Stimulated activated CD8-positive, alpha-beta memory T cell treated with anti-CD3 and anti-CD28 coated beads, Interleukin-4, amount 100 ng/mL, for 24 hours (primary cell): ENCODE measurements around the gene SIRT1.
"Not testable (repeated sequence)": the region's sequence is repeated elsewhere in the genome, so short reads cannot be mapped to it uniquely, and the experiment has no call there.

Experiments used
- DNase-seq: peaks from one replicate; pipeline ENCODE4 v3.0.0-alpha.2; 2020; ENCODE audit warnings: low read depth

Gene SIRT1

DNA sequence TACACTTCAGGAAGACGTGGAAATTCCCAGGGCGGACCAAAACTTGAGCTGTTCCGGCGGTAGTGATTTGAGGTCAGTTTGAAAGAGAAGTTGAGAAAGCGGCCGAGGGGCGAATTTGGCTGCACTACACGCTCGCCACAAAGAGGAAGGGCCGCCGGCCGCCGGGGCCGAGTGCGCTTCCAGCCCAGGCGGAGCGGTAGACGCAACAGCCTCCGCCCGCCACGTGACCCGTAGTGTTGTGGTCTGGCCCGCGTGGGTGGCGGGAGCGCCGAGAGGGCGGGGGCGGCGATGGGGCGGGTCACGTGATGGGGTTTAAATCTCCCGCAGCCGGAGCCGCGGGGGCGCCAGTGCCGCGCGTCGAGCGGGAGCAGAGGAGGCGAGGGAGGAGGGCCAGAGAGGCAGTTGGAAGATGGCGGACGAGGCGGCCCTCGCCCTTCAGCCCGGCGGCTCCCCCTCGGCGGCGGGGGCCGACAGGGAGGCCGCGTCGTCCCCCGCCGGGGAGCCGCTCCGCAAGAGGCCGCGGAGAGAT lies at the start of gene SIRT1:
Gene SIRT1 (plus strand): TSS at position 344 of the 529 bp plus-strand sequence. CDS start 66 bp downstream, at position 410.
- DNase-seq: peak; percentile 90

DNA sequence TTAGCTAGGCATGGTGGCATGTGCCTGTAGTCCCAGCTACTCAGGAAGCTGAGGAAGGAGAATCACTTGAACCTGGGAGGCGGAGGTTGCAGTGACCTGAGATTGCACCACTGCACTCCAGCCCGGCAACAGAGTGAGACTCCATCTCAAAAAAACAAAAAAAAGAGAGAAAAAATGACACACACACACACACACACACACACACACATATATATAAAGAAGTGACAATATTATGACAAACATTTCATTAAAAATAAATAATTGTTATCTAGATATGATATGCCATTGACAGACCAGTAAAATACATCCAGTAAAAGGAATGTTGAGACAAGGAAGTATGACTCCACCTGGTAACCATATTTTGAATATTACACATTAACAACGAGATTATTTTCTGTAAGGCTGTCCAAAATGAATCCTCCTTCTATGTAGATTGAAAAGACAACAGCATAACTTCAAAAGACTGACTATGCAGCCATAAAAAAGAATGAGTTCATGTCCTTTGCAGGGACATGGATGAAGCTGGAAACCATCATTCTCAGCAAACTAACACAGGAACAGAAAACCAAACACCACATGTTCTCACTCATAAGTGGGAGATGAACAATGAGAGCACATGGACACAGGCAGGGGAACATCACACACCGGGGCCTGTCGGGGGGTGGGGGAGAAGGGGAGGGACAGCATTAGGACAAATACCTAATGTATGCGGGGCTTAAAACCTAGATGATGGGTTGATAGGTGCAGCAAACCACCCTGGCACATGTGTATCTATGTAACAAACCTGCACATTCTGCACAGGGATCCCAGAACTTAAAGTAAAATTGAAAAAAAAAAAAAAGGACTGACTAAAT lies 48.7 kb upstream of the SIRT1 start:
- DNase-seq: not testable (repeated sequence)

DNA sequence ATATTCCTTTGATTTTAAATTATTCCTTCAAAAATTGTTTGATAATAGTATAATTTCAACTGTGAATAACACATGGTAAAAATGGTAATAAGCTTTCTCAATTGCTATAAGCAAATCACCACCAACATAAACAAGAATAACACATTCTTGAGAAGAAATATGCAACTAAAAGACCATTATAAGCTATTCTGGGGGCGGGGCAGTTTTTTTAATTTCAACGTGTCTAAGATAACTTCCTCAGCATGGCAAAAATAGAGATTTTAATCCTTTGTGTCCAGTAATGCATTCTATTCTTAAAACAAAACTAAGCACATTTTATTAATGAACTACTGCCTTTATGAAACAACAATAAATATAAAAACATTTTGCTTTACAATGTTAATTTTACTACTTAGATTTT lies 48.0 kb upstream of the SIRT1 start:
- DNase-seq: no peak

DNA sequence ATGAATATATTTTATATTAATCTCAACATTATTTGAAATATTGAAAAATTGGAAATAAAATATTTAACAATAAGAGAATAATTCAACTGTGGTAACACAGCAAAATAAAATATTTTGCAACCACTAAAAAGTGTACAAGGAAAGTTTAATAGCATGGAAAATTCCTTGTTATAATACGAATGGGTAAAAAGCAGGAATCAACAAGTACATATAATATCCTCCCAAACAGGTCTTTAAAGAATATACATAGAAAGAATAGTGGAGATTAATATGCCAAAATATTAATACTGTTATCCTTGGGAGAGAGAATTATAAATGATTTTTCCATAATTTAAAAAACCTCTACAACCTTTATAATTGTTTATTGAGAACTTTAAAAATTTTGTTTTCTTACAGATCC lies 47.5 kb upstream of the SIRT1 start:
- DNase-seq: no peak

DNA sequence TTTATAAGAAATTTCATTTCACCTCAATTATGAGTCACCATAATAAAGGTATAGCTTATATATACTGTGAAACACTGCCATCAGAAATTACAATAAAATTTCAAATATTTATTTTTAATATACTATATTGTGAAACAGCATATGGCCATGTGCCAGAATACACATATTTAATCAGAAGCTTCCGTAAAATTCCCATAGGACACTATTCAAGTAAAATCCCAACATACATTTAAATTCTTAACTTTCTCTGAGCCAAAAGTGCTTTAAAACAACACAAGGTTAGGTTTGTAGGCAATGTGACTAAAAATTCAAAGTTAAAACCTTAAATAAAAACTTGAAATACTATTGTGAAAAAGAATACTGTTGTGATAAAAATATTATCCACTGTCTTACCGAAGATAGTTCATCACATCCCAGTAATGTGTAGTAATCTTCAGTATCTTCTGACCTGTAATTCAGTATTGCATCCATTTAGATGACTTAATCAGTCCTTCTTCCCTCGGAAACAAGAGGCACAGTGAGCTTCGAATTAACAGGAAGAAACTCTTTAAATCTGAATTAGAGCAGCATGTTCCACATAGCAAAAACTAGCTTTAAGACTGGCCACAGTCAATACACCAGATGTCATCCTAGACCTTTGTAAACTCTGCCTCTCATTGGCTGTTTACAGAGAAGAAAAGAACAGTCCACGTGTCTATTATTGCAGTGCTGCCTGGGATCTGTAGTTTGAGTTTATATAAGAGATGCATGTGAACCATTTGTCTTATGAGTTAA lies 46.7 kb upstream of the SIRT1 start, which contains the start of gene DNAJC12:
Gene DNAJC12 (minus strand): TSS at position 648 of the 774 bp plus-strand sequence. CDS start 177 bp downstream, at position 471.
- no peak for DNase-seq

DNA sequence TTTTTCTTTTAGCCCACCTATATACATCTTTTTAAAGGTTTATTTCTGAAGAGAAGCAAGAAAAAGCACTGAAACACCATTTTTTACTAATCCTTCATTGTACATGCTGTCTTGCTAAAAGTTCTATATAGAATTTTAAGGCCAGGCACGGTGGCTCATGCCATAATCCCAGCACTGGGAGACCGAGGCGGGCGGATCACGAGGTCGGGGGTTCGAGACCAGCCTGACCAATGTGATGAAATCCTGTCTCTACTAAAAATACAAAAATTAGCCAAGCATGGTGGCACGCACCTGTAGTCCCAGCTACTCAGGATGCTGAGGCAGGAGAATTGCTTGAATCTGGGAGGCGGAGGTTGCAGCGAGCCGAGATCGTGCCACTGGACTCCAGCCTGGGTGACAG lies 44.9 kb upstream of the SIRT1 start:
- not testable (repeated sequence) for DNase-seq

DNA sequence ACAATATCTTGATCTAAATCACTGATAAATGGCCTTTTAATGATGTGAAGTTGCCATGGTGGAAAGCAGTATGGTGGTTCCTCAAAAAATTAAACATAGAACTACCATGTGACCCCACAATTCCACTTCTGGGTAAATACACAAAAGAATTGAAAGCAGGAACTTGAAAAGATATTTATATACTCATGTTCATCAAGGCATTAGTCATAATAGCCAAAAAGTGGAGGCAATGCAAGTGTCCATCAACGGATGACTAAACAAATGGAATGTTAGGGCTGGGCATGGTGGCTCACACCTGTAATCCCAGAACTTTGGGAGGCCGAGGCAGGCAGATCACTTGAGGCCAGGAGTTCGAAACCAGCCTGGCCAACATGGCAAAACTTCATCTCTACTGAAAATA lies 44.5 kb upstream of the SIRT1 start:
- DNase-seq: no peak

DNA sequence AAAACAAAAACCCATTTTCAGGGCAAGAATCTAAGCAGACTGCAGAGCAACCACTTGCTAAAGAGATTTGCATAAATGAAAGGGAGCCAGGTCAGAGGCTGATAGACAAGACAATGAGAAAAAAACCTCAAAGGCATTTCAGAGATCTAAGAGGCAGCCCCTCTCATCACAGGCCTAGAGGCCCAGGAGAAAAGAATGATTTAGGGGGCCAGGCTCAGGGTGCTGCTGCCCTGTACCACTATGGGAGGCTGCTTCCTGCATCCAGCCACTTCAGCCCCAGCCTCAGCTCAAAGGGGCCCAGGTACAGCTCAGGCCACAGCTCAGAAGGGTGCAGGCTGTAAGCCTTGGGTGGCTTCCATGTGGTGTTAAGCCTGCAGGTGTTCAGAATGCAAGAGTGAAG lies 42.7 kb upstream of the SIRT1 start:
- DNase-seq: no peak

DNA sequence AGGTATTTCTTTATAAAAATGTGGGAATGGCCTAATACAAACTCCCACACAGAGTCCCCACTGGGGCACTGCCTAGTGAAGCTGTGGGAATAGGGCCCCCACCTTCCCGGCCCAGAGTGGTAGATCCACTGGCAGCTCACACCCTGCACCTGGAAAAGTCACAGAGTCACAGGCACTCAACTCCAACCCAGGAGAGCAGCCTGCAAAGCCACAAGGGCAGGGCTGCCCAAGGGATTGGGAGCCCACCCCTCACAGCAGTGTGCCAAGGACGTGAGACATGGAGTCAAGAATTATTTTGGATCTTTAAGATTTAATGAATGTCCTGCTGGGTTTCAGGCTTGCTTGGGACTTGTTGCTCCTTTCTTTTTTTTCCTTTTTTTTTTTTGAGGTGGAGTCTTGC lies 41.2 kb upstream of the SIRT1 start:
- no peak for DNase-seq

DNA sequence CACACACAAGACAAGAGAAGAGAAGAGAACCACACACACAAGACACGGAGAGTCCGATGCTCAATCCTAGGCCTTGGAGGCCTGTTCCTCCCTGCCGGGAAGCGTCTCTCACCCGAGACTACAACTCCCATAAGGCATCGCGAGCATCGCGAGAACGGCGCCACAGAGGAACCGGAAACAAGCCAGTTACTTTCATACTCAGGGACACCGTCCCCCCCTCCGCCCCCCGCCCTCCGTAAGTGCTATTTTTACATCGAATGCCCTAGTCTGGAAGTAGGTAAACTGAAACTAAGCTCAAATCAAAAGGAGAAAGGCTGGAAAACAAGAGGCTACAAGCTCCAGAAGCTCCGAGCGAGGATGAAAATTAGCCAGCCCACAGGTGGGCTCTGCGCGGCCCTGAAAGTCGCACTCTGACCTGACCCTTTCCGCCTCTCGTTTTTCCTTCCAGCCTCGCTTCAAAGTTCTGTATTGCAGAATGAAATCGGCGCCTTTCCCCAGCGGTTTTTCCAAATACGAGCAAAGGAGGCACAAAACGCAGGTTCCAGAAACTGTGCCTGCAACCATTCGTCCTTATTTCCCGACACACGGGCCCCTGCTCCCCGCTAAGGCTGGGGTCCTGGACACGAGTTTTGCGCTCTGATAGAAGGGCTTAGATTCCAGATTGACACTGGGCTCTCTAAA lies 35.0 kb upstream of the SIRT1 start:
- DNase-seq: peak; percentile 88

DNA sequence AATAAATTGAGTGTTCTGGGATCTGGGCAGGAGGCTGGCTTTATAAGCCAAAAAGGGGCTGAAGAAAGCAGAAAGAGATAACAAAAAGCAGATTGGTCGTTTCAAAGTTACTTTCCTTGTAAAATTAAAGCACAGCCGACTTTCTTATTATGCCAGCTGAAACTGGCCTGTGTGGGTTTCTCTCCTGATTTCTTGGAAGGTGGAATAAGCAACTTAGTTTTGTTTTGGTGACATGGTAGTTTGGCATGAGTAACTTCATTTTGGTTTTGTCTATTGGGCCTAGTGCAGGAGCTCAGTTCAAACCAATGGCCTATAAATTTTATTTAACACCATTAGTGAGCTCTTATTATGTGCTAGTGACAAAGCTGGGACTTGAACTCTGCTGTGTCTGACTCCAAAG lies 33.3 kb upstream of the SIRT1 start:
- no peak for DNase-seq

DNA sequence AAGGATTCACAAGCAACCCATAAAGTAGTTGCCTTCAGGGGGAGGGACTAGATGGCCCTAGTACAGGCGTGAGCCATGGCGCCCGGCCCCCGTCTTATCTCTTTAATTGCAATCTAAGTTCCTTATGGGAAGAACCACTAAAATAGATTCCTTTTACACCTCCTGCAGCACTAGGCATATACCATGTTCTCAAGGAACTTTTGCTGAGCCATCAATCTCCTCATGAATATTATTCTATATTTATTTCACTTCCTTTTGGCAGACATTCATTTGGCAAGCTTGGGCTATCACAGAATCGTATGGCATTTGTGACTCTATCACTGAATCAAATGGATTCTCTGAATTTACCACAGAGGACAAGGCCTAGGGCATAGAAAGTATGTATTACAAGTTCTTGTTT lies 31.7 kb upstream of the SIRT1 start:
- DNase-seq: no peak

DNA sequence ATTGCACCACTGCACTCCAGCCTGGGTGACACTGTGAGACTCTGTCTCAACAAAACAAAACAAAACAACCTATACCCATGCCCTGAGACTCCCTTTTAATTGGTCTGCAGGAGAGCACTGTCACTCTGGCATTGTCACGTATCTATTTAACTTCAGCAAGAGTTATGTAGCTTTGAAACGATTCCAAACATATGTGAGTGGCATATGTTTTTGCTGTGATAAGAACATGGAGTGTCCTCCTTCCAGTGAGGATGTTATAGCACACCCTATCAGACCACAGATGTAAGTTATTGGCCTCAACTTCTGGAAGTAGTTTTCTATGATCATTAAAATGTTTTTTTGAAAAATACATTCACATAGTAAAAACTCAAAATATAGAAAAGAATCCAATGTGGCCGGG lies 30.9 kb upstream of the SIRT1 start:
- no peak for DNase-seq

DNA sequence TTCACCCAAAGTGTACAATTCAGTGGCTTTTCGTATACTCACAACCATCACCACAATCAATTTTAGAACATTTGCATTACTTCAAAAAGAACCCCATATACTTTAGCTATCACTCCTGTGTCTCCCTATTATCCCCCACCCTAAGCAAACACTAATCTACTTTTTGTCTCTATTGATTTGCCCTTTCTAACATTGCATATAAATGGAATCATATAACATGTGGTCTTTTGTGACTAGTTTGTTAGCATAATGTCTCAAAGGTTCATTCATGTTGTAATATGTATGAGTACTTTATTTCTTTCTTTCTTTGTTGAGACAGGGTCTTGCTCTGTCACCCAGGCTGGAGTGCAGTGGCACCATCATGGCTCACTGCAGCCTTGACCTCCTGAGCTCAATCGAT lies 25.5 kb upstream of the SIRT1 start:
- no peak for DNase-seq

DNA sequence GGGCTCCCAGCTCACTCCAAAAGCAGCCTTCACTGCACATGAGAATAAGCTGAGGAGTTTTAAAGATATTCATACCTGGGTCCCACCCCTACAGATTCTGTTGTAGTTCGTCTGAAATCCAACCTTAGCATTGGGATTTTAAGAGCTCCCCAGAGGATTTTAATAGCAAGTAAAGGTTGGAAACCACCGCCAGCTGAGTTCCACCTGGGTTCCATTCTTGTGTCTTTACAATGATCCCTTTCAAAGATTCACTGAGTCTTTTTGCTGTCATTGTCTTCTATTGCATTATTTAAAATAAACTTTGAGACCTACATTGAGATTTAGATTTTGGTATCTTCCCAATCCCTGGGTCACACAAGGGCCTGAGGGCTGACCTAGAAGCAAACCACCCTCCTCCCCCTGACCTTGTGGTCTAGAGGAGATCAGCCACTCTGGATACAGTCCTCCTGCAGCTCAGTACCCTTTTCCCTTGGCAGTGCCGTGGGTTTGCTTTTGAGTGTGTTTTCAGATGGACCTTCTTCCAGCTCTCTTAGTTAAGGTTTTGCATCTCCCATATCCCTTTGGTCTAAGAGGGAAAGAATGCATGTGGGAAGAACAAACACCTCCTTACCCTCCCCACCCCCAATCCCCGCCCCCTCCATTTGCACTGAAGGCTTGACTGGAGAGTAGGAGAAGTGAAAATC lies 22.6 kb upstream of the SIRT1 start:
- DNase-seq: no peak

DNA sequence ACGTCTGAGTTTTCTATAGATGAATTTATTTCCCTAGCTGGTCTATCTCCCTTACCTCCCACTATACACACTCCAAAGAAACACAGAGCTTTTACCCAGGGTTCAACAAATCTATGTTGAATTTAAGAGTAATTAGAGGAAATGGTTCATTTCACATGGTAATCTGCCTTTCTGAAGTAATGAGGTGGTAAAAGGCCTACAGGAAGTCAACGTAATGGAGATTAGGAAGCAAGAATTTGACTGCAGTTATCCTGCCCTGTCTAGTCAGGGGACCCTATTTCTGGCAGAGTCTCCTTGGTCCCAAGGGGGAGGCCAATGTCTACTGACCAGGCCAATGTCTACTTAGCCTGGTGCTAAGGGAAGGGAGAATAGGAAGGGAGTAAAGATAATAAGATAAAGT lies 21.4 kb upstream of the SIRT1 start:
- DNase-seq: no peak

DNA sequence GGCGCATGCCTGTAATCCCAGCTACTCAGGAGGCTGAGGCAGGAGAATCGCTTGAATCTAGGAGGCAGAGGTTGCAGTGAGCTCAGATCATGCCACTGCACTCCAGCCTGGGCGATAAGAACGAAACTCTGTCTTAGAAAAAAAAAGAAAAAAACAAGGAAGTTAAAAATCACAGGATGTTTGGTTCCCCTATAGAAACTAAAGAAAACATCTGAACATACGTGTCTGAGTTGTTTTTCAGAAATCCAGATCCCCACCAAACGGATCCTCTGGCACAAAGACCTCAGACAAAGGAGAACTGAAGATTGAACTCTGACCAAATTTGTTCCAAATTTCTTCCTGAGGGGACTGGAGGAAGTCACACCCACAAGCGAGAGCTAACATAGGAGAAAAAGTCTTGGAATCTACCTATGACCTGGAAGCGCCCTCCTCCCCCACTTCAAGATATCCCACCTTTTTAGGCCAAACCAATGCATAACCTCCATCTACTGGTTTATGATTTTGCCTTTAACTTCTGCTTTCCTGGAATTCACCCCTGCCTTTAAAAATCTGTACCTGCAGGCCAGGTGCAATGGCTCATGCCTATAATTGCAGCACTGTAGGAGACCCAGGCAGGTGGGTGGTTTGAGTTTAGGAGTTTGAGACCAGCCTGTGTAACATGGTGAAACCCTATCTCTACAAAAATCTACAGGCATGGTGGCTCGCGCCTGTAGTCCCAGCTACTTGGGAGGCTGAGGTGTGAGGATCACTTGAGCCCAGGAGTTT lies 19.7 kb upstream of the SIRT1 start:
- no peak for DNase-seq

DNA sequence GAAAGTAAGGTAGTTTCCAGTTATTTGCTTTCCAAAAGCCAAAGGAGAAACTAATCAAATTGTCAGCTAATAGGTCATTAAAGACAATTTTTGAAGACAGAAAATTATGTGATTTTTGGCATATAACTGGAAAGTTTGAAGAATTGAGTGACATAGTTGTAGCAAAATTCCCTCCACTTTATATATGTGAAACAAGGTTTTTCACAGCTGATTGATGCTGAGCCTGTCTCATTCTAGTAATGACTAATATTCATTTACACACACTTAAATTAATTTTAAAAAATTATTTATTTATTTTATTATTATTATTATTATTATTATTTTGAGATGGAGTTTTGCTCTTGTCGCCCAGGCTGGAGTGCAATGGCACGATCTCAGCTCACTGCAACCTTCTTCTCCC lies 16.3 kb upstream of the SIRT1 start:
- no peak for DNase-seq

DNA sequence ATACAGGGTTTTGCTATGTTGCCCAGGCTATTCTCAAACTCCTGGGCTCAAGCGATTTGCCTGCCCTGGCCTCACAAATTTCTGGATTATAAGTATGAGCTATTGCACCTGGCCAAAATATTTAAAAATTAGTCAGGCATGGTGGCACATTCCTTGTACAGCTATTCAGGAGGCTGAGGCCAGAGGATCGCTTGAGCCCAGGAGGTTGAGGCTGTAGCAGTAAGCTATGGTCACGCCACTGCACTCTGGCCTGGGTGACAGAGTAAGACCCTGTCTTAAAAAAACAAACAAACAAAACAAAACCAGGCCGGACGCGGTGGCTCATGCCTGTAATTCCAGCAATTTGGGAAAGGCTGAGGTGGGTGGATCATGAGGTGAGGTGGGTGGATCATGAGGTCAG lies 14.5 kb upstream of the SIRT1 start:
- DNase-seq: no peak

DNA sequence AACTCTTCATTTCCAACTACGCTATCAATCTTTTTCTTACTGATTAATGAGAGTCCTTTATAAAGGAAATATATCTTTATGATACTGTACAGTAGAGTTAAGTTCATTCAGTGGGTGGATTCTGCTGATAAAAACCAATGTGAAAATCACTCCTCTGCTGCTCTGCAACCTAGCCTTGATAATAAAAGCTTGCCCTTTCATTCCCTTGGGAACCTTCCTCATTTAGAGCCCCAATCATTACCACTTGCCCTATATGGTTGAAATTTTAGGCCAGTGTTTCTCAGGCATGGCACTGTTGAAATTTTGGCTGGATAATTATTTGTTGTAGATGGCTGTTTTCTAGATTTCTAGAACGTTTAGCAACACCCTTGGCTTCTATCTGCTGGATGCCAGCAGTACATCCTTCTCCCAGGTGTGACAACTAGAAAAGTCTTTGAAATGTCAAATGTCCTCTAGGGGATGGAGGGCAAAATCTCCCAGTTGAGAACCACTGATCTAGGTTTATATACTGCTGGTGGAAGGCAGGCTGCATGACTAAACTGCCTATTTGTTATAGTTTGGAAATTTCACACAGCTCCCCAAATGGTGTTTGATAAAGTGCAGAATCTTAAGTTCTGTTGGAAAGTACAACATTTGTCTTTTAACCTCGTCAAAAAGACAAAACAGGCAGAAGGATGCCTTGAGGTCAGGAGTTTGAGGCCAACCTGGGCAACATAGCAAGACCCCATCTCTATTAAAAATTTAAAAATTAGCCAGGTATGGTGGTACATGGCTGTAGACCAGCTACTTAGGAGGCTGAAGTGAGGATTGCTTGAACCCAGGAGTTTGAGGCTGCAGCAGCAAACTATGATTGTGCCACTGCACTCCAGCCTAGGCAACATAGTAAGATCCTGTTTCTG lies 8.9 kb upstream of the SIRT1 start:
- DNase-seq: no peak
